IPS DF 19.7 (cell line): ENCODE data around the gene CHRNE.
"Not testable (repeated sequence)": the region's sequence is repeated elsewhere in the genome, so short reads cannot be mapped to it uniquely, and the experiment has no call there.

Source experiments
- DNase-seq: peaks from one replicate; pipeline ENCODE4 v3.0.0-alpha.2; 2013; ENCODE audit warnings: low read depth, low spot score

The CHRNE gene

GRCh38 chr17:4939796-4940554 lies 37.1 kb upstream of the CHRNE start, which contains the start of the genes RNF167 and SLC25A11:
TSS of gene RNF167 (plus strand) at chr17:4940268. CDS start at chr17:4940910, 642 bp downstream.
TSS of gene SLC25A11 (minus strand) at chr17:4940046. CDS start at chr17:4939910, 136 bp downstream.
- DNase-seq, result peak; percentile 98

- no peak for DNase-seq
Measured at GRCh38 chr17:4939546-4939795, 36.6 kb upstream of the CHRNE start.

GRCh38 chr17:4938688-4939545 lies 36.0 kb upstream of the CHRNE start:
- DNase-seq, result no peak

- no peak for DNase-seq
Measured at GRCh38 chr17:4938069-4938491, 35.2 kb upstream of the CHRNE start.

GRCh38 chr17:4937553-4937952 lies 34.7 kb upstream of the CHRNE start:
- DNase-seq, result no peak

- no peak for DNase-seq
Measured at GRCh38 chr17:4936436-4936835, 33.5 kb upstream of the CHRNE start.

GRCh38 chr17:4935650-4936049 lies 32.8 kb upstream of the CHRNE start:
- DNase-seq, result no peak

GRCh38 chr17:4934173-4934979 lies 31.5 kb upstream of the CHRNE start:
- no peak for DNase-seq

GRCh38 chr17:4933646-4934045 lies 30.7 kb upstream of the CHRNE start:
- DNase-seq, result no peak

- no peak for DNase-seq
Measured at GRCh38 chr17:4932756-4933155, 29.9 kb upstream of the CHRNE start.

- DNase-seq, result no peak
Measured at GRCh38 chr17:4931963-4932362, 29.1 kb upstream of the CHRNE start, which contains the start of gene GP1BA. TSS of gene GP1BA (plus strand) at chr17:4932277. CDS start at chr17:4932605, 328 bp downstream.

- DNase-seq, result no peak
Measured at GRCh38 chr17:4928881-4929280, 26.0 kb upstream of the CHRNE start.

- DNase-seq, result not testable (repeated sequence)
Measured at GRCh38 chr17:4926577-4927335, 23.9 kb upstream of the CHRNE start.

- no peak for DNase-seq
Measured at GRCh38 chr17:4921320-4921719, 18.4 kb upstream of the CHRNE start.

- no peak for DNase-seq
Measured at GRCh38 chr17:4920351-4921048, 17.6 kb upstream of the CHRNE start.

- no peak for DNase-seq
Measured at GRCh38 chr17:4919511-4920047, 16.7 kb upstream of the CHRNE start.

- not testable (repeated sequence) for DNase-seq
Measured at GRCh38 chr17:4914551-4914950, 11.7 kb upstream of the CHRNE start.

- DNase-seq, result no peak
Measured at GRCh38 chr17:4913994-4914393, 11.1 kb upstream of the CHRNE start.

- no peak for DNase-seq
Measured at GRCh38 chr17:4908711-4909496, 6.0 kb upstream of the CHRNE start.
